ENCODE data around the gene FIZ1. TPM values are rescaled to one million over a fixed set of nuclear protein-coding genes. Genes with fewer than 3 reads are reported as not detected.
"Not testable (repeated sequence)": the region's sequence is repeated elsewhere in the genome, so short reads cannot be mapped to it uniquely, and the experiment has no call there.

Gene FIZ1
- total and polyA plus RNA-seq, 4 donors = 2.3 to 26.5 (median 15.4) TPM

GRCh38 chr19:55580628-55581144 lies 18.6 kb downstream of the FIZ1 start, which contains the start of gene ZNF579:
Gene ZNF579 (minus strand): TSS chr19:55580848. CDS start chr19:55579639, 1,209 bp downstream.
- Histone ChIP-seq H3K4me1 (ENCODE audit: control insufficient read depth, insufficient read depth, low read length) (peaks cover 21% of the 10 kb centered on the region), H3K9me3 (ENCODE audit: control insufficient read depth, insufficient read depth, low read length) (no peaks in the 10 kb centered on the region), H3K36me3 (ENCODE audit: control insufficient read depth, insufficient read depth, low read length) (peaks cover 34% of the 10 kb centered on the region), H3K27me3 (ENCODE audit: control insufficient read depth, insufficient read depth, low read length) (no peaks in the 10 kb centered on the region), H3K27ac (ENCODE audit: low read depth, low read length) (peak within 1 kb of the TSS; percentile 91), H3K4me3 (ENCODE audit: low read depth, low read length) (peak within 1 kb of the TSS; percentile 83)
- DNase-seq (ENCODE audit: low read depth in 4 of 6, low spot score in 6 of 6) = peak in 5 of 6 donors; percentile 76 to 98 (median 90)
- WGBS (ENCODE audit: insufficient coverage) = 0% methylated on average over 10 of the region's 24 CpGs

GRCh38 chr19:55579766-55580621 lies 19.3 kb downstream of the FIZ1 start:
- no peaks in the 10 kb centered on the region for H3K9me3 ChIP-seq (ENCODE audit: control insufficient read depth, insufficient read depth, low read length)
- H3K4me1 ChIP-seq (ENCODE audit: control insufficient read depth, insufficient read depth, low read length) = peaks cover 16% of the 10 kb centered on the region
- no peaks in the 10 kb centered on the region for H3K27me3 ChIP-seq (ENCODE audit: control insufficient read depth, insufficient read depth, low read length)
- peak overlapping the region; percentile 91 for H3K27ac ChIP-seq (ENCODE audit: low read depth, low read length)
- H3K4me3 ChIP-seq (ENCODE audit: low read depth, low read length) = peak overlapping the region; percentile 83
- peak in 2 of 6 donors; percentile 34 to 57 for DNase-seq (ENCODE audit: low read depth in 4 of 6, low spot score in 6 of 6)
- WGBS (ENCODE audit: insufficient coverage) = 11% methylated on average over 20 of the region's 20 CpGs
- H3K36me3 ChIP-seq (ENCODE audit: control insufficient read depth, insufficient read depth, low read length) = peaks cover 34% of the 10 kb centered on the region

- no peak for DNase-seq (ENCODE audit: low read depth in 4 of 6, low spot score in 6 of 6)
- Histone ChIP-seq H3K9me3 (ENCODE audit: control insufficient read depth, insufficient read depth, low read length) (no peaks in the 10 kb centered on the region), H3K27ac (ENCODE audit: low read depth, low read length) (no peak overlapping the region), H3K27me3 (ENCODE audit: control insufficient read depth, insufficient read depth, low read length) (no peaks in the 10 kb centered on the region), H3K4me1 (ENCODE audit: control insufficient read depth, insufficient read depth, low read length) (peaks cover 16% of the 10 kb centered on the region), H3K4me3 (ENCODE audit: low read depth, low read length) (peak overlapping the region; percentile 83), H3K36me3 (ENCODE audit: control insufficient read depth, insufficient read depth, low read length) (peaks cover 34% of the 10 kb centered on the region)
- 95% methylated on average over 90 of the region's 90 CpGs for WGBS (ENCODE audit: insufficient coverage)
These were observed 20.3 kb downstream of the FIZ1 start for GRCh38 chr19:55578761-55579747.

- 95% methylated on average over 82 of the region's 83 CpGs for WGBS (ENCODE audit: insufficient coverage)
- no peak for DNase-seq (ENCODE audit: low read depth in 4 of 6, low spot score in 6 of 6)
- Histone ChIP-seq H3K9me3 (ENCODE audit: control insufficient read depth, insufficient read depth, low read length) (no peaks in the 10 kb centered on the region), H3K4me1 (ENCODE audit: control insufficient read depth, insufficient read depth, low read length) (peaks cover 16% of the 10 kb centered on the region), H3K4me3 (ENCODE audit: low read depth, low read length) (no peak overlapping the region), H3K36me3 (ENCODE audit: control insufficient read depth, insufficient read depth, low read length) (peaks cover 34% of the 10 kb centered on the region), H3K27me3 (ENCODE audit: control insufficient read depth, insufficient read depth, low read length) (no peaks in the 10 kb centered on the region), H3K27ac (ENCODE audit: low read depth, low read length) (no peak overlapping the region)
These were observed 21.1 kb downstream of the FIZ1 start for GRCh38 chr19:55578031-55578760.

GRCh38 chr19:55576746-55577145 lies 22.6 kb downstream of the FIZ1 start:
- WGBS (ENCODE audit: insufficient coverage) = 100% methylated on average over 2 of the region's 5 CpGs
- H3K9me3 ChIP-seq (ENCODE audit: control insufficient read depth, insufficient read depth, low read length) = no peaks in the 10 kb centered on the region
- no peaks in the 10 kb centered on the region for H3K27me3 ChIP-seq (ENCODE audit: control insufficient read depth, insufficient read depth, low read length)
- no peak overlapping the region for H3K4me3 ChIP-seq (ENCODE audit: low read depth, low read length)
- DNase-seq (ENCODE audit: low read depth in 4 of 6, low spot score in 6 of 6) = no peak
- H3K4me1 ChIP-seq (ENCODE audit: control insufficient read depth, insufficient read depth, low read length) = peaks cover 16% of the 10 kb centered on the region
- H3K36me3 ChIP-seq (ENCODE audit: control insufficient read depth, insufficient read depth, low read length) = peaks cover 34% of the 10 kb centered on the region
- no peak overlapping the region for H3K27ac ChIP-seq (ENCODE audit: low read depth, low read length)

- not testable (repeated sequence) for H3K4me1 ChIP-seq (ENCODE audit: control insufficient read depth, insufficient read depth, low read length); H3K27me3 ChIP-seq (ENCODE audit: control insufficient read depth, insufficient read depth, low read length); H3K9me3 ChIP-seq (ENCODE audit: control insufficient read depth, insufficient read depth, low read length); DNase-seq (ENCODE audit: low read depth in 4 of 6, low spot score in 6 of 6); H3K27ac ChIP-seq (ENCODE audit: low read depth, low read length); H3K4me3 ChIP-seq (ENCODE audit: low read depth, low read length)
- H3K36me3 ChIP-seq (ENCODE audit: control insufficient read depth, insufficient read depth, low read length) = peaks cover 28% of the 10 kb centered on the region
- no CpG with 5 or more reads among the region's 6 CpGs for WGBS (ENCODE audit: insufficient coverage)
These were observed 25.4 kb downstream of the FIZ1 start for GRCh38 chr19:55573929-55574328.

GRCh38 chr19:55569477-55569876 lies 29.8 kb downstream of the FIZ1 start:
- WGBS (ENCODE audit: insufficient coverage) = 86% methylated on average over 4 of the region's 5 CpGs
- H3K4me3 ChIP-seq (ENCODE audit: low read depth, low read length) = not testable (repeated sequence)

GRCh38 chr19:55567708-55568328 lies 31.5 kb downstream of the FIZ1 start:
- Histone ChIP-seq H3K4me3 (ENCODE audit: low read depth, low read length) (no peak overlapping the region), H3K4me1 (ENCODE audit: control insufficient read depth, insufficient read depth, low read length) (peaks cover 15% of the 10 kb centered on the region), H3K27me3 (ENCODE audit: control insufficient read depth, insufficient read depth, low read length) (no peaks in the 10 kb centered on the region), H3K9me3 (ENCODE audit: control insufficient read depth, insufficient read depth, low read length) (no peaks in the 10 kb centered on the region), H3K36me3 (ENCODE audit: control insufficient read depth, insufficient read depth, low read length) (no peaks in the 10 kb centered on the region), H3K27ac (ENCODE audit: low read depth, low read length) (no peak overlapping the region)
- DNase-seq (ENCODE audit: low read depth in 4 of 6, low spot score in 6 of 6) = no peak

More at GRCh38 chr19:55569477-55569876, 29.8 kb downstream of the FIZ1 start:
- H3K27me3 ChIP-seq (ENCODE audit: control insufficient read depth, insufficient read depth, low read length); H3K4me1 ChIP-seq (ENCODE audit: control insufficient read depth, insufficient read depth, low read length); H3K36me3 ChIP-seq (ENCODE audit: control insufficient read depth, insufficient read depth, low read length); H3K27ac ChIP-seq (ENCODE audit: low read depth, low read length); H3K9me3 ChIP-seq (ENCODE audit: control insufficient read depth, insufficient read depth, low read length); DNase-seq (ENCODE audit: low read depth in 4 of 6, low spot score in 6 of 6): not testable (repeated sequence)
